Tibial nerve (tissue), 4 donors: ENCODE measurements around the gene OMD. TPM values are rescaled to one million over a fixed set of nuclear protein-coding genes. Genes with fewer than 3 reads are reported as not detected.

ENCODE experiments used
- DNase-seq, 2 donors: peaks; one replicate each; pipeline ENCODE4 v3.0.0-alpha.2; 2019; ENCODE audit warnings: low spot score in 2 of 2
- H3K27ac ChIP-seq, 4 donors: fragments of 200-600 bp; sonication (generic) in 3 of 4; one replicate each; pipeline ENCODE4 v1.5.1; 2017 to 2019; ENCODE audit warnings: mild to moderate bottlenecking in 1 of 4
- H3K27me3 ChIP-seq, 2 donors: fragments of 200-600 bp; sonication (generic) in 1 of 2; one replicate each; pipeline versions ENCODE4 v1.5.1 to v1.6.0; 2017 to 2019
- H3K36me3 ChIP-seq, 3 donors: fragments of 200-600 bp; sonication (generic); one replicate each; pipeline ENCODE4 v1.5.1; 2018 to 2019
- H3K4me1 ChIP-seq, 4 donors: fragments of 200-600 bp; sonication (generic) in 3 of 4; one replicate each; pipeline ENCODE4 v1.5.1; 2017 to 2019
- H3K4me3 ChIP-seq, 4 donors: fragments of 200-600 bp; sonication (generic) in 3 of 4; one replicate each; pipeline ENCODE4 v1.5.1; 2017 to 2019; ENCODE audit warnings: mild to moderate bottlenecking in 1 of 4, moderate library complexity in 1 of 4
- H3K9me3 ChIP-seq, 4 donors: fragments of 200-600 bp; sonication (generic) in 3 of 4; one replicate each; pipeline ENCODE4 v1.5.1; 2017 to 2019
- EP300 ChIP-seq, 2 donors: sonication (generic); formaldehyde crosslinking; IDR thresholded peaks; one replicate each; pipeline ENCODE4 v1.6.1; 2017; ENCODE audit warnings: antibody characterized with exemption in 2 of 2, mild to moderate bottlenecking in 1 of 2
- POLR2A ChIP-seq, 2 donors: fragments of 450-650 bp; IDR thresholded peaks; one replicate each; pipeline ENCODE4 v1.6.1; 2017; ENCODE audit warnings: antibody characterized with exemption in 2 of 2, mild to moderate bottlenecking in 2 of 2, moderate library complexity in 2 of 2
- WGBS, 2 donors: methylation state at CpG; one replicate each; pipeline ENCODE4 v1.1.5; 2018; 5-methylcytosine and 5-hydroxymethylcytosine counted together
- total RNA-seq, 4 donors: library from RNA; depleted of rRNA; stranded (reverse); fragments of >200 nt; gene quantifications; one replicate each; pipeline ENCODE4 v1.1.0, GENCODE V29; 2016
- TF ChIP-seq, protein P1 (sequence below), 5 experiments: fragments of 200-600 bp in 3 of 5; fragments of 450-650 bp in 2 of 5; sonication (generic) in 3 of 5; IDR thresholded peaks; one replicate each; pipeline ENCODE4 v1.5.1; 2016 to 2019; ENCODE audit warnings: antibody characterized with exemption in 5 of 5, mild to moderate bottlenecking in 3 of 5, moderate library complexity in 2 of 5

Gene OMD
- total RNA-seq, 4 donors from 2014 or later, result 19.2 to 64.9 (median 59.5) TPM

DNA sequence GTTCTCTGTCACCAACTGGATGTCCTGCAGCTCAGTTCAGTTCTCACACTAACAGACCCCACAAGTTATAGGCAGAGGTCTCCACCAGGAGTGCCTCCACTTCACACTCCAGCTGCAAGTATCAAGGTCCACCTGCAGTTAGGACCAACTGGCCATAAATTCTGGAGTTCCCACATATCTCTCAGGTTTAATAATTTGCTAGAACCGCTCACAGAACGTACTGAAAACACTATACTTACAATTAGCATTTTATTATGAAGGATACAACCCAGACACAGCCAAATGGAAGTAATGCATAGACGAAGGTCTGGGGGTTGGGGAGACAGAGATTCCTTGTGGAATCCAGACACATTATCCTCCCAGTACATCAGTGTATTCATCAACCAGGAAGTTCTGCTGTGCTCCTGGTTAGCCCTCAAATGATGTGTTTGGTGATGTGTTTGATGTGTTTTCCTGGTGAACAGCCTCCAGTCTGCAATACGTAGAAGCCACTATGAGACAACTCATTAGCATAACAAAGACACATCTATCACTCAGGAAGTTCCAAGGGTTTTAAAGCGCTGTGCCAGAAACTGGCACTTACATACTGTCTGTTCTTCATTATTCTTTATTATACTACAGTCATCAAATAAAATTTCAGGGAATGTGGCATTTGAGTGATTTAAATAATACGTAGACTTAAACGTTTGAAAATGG is 45.3 kb downstream of the OMD start:
- Histone ChIP-seq H3K4me3 (no peak overlapping the region), H3K27me3 (no peaks in the 10 kb centered on the region), H3K36me3 (no peaks in the 10 kb centered on the region), H3K4me1 (no peaks in the 10 kb centered on the region), H3K9me3 (peaks cover 0 to 16% (median 4%) of the 10 kb centered on the region in 4 donors), H3K27ac (no peak overlapping the region)
- DNase-seq, result no peak
- TF ChIP-seq EP300 (IDR thresholded peaks at IDR 0.05) (no peak), POLR2A (IDR thresholded peaks at IDR 0.05) (no peak)
- TF ChIP-seq, protein P1, sequence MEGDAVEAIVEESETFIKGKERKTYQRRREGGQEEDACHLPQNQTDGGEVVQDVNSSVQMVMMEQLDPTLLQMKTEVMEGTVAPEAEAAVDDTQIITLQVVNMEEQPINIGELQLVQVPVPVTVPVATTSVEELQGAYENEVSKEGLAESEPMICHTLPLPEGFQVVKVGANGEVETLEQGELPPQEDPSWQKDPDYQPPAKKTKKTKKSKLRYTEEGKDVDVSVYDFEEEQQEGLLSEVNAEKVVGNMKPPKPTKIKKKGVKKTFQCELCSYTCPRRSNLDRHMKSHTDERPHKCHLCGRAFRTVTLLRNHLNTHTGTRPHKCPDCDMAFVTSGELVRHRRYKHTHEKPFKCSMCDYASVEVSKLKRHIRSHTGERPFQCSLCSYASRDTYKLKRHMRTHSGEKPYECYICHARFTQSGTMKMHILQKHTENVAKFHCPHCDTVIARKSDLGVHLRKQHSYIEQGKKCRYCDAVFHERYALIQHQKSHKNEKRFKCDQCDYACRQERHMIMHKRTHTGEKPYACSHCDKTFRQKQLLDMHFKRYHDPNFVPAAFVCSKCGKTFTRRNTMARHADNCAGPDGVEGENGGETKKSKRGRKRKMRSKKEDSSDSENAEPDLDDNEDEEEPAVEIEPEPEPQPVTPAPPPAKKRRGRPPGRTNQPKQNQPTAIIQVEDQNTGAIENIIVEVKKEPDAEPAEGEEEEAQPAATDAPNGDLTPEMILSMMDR (IDR thresholded peaks at IDR 0.05), result no peak
- WGBS, 2 donors, result 63 to 70% methylated on average over 7 of the region's 7 CpGs

DNA sequence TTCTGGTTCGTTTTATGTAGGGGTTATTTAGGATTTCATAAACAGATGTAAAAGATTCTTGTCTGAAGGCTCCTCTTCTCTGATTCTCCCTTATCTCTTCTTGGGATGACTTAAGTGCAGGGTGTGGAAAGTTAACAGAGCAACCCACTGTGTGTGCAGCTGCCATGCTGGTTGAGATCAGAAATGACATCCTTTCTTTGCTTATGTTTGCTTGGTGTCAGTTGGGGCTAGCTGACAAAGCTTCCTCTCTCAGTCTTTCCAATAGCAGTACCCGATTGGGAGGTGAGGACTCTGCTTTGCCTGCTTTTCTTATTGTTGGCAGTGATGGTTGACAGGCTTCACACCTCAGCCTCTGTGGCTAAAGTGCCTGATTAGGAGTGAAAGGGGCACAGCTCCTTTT is 46.4 kb downstream of the OMD start:
- H3K4me3 ChIP-seq, result no peak overlapping the region
- no peaks in the 10 kb centered on the region for H3K4me1 ChIP-seq
- H3K9me3 ChIP-seq, result peaks cover 0 to 26% (median 4%) of the 10 kb centered on the region in 4 donors
- WGBS, 2 donors, result 47 to 64% methylated on average over 2 of the region's 2 CpGs
- TF ChIP-seq, protein P1 (IDR thresholded peaks at IDR 0.05), result no peak
- TF ChIP-seq POLR2A (IDR thresholded peaks at IDR 0.05) (no peak), EP300 (IDR thresholded peaks at IDR 0.05) (no peak)
- H3K36me3 ChIP-seq, result no peaks in the 10 kb centered on the region
- no peaks in the 10 kb centered on the region for H3K27me3 ChIP-seq
- no peak for DNase-seq
- no peak overlapping the region for H3K27ac ChIP-seq

- 93 to 94% methylated on average over 2 of the region's 2 CpGs for WGBS, 2 donors
- H3K27me3 ChIP-seq, result no peaks in the 10 kb centered on the region
Measured at GRCh38 chr9:92373167-92373566, 51.1 kb downstream of the OMD start.

GRCh38 chr9:92369075-92369474 is 55.2 kb downstream of the OMD start:
- Histone ChIP-seq H3K4me3 (no peak overlapping the region), H3K27ac (no peak overlapping the region), H3K4me1 (no peaks in the 10 kb centered on the region), H3K9me3 (peaks cover 0 to 21% (median 1%) of the 10 kb centered on the region in 4 donors), H3K36me3 (peaks cover 0 to 13% (median 0%) of the 10 kb centered on the region in 3 donors), H3K27me3 (no peaks in the 10 kb centered on the region)
- TF ChIP-seq, protein P1 (IDR thresholded peaks at IDR 0.05), result no peak
- no peak for TF ChIP-seq EP300 (IDR thresholded peaks at IDR 0.05)
- TF ChIP-seq POLR2A (IDR thresholded peaks at IDR 0.05), result no peak
- WGBS, 2 donors, result 33 to 45% methylated on average over 2 of the region's 2 CpGs
- DNase-seq, result no peak

More at GRCh38 chr9:92373167-92373566, 51.1 kb downstream of the OMD start:
- Histone ChIP-seq H3K36me3 (no peaks in the 10 kb centered on the region), H3K4me1 (no peaks in the 10 kb centered on the region), H3K9me3 (peaks cover 0 to 32% (median 5%) of the 10 kb centered on the region in 4 donors), H3K4me3 (no peak overlapping the region), H3K27ac (no peak overlapping the region)
- no peak for DNase-seq
- TF ChIP-seq EP300 (IDR thresholded peaks at IDR 0.05), result no peak
- TF ChIP-seq, protein P1 (IDR thresholded peaks at IDR 0.05), result no peak

Other genes with a start within 250 kb of the OMD start
- 100 to 1,000 TPM in 1 of 4 donors, 10 to 100 TPM in 3; 52.2 to 102 (median 78.1) TPM for gene IARS1, start 130.8 kb downstream of the OMD start, total RNA-seq
- 10 to 100 TPM; 25.1 to 45.6 (median 31.4) TPM for gene NOL8, start 99.1 kb downstream of the OMD start, total RNA-seq
- 10 to 100 TPM in 1 of 4 donors, 1 to 10 TPM in 3; 5.0 to 17.1 (median 6.9) TPM for gene CENPP, start 98.5 kb downstream of the OMD start, total RNA-seq
- gene OGN, start 19.9 kb downstream of the OMD start, total RNA-seq, result 10 to 100 TPM in 3 of 4 donors, 1 to 10 TPM in 1; 4.2 to 33.9 (median 18.4) TPM
- gene ASPN, start 58.0 kb upstream of the OMD start, total RNA-seq, result 10 to 100 TPM in 1 of 4 donors, 1 to 10 TPM in 3; 3.3 to 18.4 (median 5.5) TPM
- 10 to 100 TPM; 15.9 to 59.0 (median 53.6) TPM for gene ECM2, start 111.5 kb upstream of the OMD start, total RNA-seq
- gene IPPK, start 245.7 kb upstream of the OMD start, total RNA-seq, result 10 to 100 TPM in 2 of 4 donors, 1 to 10 TPM in 2; 8.0 to 18.8 (median 11.0) TPM